Left kidney (tissue), 2 donors: ENCODE measurements around the gene FAM222A. TPM values are rescaled to one million over a fixed set of nuclear protein-coding genes. Genes with fewer than 3 reads are reported as not detected.
"Not testable (repeated sequence)": the region's sequence is repeated elsewhere in the genome, so short reads cannot be mapped to it uniquely, and the experiment has no call there.

Experiments
- DNase-seq: peaks from one replicate; pipeline ENCODE4 v3.0.0-alpha.2; 2013
- polyA plus RNA-seq: library from polyadenylated mRNA; unstranded; fragments of 120-200 nt; gene quantifications from one replicate; pipeline ENCODE4 v1.2.1, GENCODE V29; 2013; ENCODE audit not compliant: insufficient read length

FAM222A gene
- polyA plus RNA-seq, 1 donor: 6.5 TPM

DNA sequence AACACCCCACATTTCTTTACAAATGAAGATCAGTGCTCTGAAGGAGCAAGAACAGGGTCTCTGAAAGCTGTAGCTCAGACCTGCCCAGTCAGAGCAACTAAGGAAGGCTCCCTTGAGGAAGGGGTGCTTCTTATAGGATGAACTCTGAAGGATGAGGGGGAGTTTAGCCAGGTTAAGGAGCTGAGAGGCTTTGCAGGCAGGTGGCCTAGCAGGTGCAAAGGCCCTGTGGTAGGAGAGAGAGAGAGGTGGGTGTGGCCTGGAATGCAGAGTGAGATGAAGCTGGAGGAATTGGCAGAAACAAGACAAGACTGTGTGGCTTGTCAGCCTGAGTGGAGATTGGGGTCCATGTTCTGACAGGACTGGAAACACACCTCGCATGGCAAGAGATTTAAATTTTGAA, 20.5 kb upstream of the FAM222A start:
- DNase-seq: no peak

DNA sequence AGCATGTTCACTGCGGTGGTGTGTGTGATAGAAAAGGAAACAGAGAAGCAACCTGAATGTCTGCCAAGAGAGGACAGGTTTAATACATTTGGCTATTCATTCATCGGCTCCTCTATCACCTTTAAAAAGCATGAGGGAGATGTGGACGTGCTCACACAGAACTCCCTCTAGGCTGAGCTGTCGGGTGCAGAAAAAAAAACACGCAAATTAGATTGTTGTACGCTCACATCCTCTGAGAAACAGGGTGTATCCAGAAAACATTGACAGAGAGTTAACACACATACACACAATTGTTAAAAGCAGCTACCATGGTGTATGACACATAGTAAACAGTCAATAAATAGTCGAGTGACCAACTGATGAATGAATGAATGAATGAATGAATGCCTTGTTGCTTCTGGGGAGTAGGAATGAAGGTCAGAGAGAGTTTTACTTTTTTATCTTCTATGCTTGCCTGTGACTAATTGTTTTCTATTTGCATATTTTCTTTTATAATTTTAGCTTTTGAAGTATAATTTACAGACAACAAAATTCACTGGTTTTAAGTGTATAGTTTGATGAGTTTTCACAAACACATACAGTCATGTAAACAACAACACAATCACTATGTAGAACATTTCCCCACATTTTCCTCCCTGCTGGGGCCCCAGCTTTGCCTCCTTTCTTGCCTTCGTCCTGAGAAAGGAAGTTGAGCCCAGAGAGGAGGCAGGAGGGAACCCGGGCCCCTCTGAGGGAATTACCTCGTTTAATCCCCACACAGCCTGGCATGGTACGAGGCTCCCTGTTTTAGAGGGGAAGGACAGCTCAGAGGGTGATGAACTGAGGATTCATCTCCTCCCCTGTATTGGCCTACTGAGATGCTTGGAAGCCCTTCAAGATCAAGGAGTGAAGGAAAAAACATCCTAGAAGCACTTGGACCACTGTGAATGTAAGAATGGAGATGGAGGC, 19.7 kb upstream of the FAM222A start:
- no peak for DNase-seq

DNA sequence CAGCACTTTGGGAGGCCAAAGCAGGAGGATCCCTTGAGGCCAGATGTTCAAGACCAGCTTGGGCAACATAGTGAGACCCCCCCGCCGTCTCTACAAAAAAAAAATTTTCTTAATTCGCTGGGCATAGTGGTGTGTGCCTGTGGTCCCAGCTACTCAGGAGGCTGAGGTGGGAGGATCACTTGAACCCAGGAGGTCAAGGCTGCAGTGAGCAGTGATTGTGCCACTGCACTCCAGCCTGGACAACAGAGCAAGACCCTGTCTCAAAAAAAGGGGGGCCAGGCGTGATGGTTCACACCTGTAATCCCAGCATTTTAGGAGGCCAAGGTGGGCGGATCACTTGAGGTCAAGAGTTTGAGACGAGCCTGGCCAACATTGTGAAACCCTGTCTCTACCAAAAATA, 19.0 kb upstream of the FAM222A start:
- DNase-seq: not testable (repeated sequence)

DNA sequence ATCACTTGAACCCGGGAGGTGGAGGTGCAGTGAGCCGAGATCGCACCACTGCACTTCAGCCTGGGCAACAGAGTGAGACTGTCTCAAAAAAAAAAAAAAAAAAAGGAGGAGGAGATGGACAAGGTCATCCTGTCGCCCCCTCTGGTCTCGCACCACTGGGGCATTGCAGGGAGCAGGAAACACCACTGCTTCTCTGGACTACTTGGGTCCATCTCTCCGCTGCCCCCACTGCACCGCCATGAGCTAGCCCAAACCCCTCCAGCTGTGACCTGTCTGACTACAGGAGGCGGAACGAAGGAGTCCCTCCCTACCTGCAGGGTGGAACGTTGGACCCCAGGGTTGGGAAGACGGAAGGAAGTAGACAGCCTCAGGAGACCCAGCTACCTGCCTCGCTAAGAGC, 18.2 kb upstream of the FAM222A start:
- no peak for DNase-seq

DNA sequence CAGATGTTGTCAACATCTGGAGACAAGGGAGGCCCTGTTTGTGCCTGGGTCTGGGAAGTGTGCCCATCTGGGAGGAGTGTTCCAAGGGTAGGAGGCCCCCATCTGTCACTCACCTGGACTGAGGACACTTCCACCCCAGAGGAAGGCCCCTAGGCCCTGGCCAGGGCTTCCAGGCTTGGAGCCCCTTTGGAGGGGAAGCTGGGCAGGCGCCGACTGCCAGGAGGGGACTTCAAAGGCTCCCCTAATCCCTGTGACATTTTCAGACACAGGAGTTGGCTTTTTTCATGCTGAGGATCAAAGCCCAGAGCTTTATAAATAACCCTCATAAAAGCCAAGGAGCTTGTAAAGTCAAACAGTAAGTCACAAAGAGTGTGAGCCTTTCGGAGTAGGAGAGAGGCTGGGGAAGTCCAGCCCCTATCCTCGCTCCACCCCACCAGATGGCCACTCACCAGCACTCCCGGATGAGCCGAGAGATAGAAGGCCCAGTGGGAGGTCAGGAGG, 17.6 kb upstream of the FAM222A start:
- peak; percentile 72 for DNase-seq

DNA sequence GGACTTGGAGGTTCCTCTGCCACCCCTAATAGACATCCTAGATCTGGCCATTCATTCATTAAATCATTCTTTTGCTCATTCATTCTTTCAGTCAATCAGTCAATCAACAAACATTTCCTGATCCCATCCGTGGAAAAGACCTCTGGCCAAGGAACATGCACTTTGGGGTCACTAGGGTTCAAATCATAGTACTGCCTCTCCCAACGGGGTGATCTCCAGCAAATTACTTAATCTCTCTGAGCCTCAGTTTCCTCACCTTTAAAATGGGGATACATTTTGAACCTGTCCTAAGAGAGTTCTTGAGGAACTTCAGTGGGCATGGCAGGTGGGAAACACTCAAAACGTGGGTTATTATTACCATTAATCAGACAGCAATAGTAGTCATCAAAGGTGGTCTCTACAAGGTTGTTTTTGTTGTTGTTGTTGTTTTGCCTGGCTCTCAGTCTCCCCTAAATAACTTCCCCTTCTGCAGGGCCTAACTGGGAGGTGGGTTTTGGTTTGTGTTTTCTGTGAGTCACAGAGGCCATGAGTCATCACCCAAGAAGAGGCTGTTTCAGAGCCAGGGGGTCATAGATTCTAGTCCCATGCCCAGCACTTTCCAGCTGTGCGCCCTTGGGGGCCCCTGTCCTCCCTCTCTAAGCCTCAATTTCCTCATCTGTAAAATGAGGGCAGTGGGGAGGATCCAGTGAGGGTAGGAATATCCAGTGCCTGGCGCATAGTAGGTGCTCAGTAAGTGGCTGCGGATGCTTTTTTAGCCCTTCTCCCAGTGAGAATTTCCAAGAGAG, 16.9 kb upstream of the FAM222A start:
- DNase-seq: no peak

DNA sequence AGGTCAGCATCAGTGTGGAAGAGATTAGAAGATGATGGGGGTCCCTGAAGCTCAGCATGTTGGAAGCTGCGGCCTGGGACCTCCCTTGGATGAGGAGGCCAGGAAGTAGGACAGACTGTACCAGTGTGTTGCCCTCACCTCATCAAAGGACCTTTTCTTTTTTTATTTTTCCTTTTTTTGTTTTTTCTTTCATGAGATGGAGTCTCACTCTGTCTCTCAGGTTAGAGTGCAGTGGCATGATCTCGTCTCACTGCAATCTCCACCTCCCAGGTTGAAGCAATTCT, 16.4 kb upstream of the FAM222A start:
- DNase-seq: no peak

DNA sequence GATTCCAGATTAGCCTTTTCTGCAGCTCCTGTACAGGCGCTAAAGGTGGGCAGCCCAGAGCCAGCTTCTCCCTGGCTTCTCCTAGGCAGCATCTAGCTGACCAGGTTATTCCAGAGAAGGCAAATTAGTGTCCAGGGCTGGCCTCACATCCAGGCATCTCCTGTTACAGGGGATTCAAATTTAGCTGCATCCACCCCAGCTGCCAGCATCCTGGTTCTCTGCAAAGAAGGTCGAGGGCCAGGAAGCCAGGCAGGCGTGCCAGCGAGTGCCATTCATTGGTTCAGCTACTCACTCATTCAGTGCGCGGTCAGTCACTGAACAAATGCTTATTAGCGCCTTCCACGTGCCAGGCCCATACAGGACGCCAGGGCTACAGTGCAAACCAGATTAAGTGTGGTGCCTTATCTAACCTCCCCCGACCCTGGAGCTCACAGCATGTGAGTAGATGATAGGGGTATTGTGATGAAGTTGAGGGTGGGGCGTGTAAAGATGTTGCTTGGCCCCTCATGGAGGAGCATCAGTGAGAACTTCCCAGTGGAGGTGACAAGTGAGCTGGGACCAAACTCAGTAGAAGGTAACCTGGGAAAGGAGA, 15.7 kb upstream of the FAM222A start:
- DNase-seq: no peak

DNA sequence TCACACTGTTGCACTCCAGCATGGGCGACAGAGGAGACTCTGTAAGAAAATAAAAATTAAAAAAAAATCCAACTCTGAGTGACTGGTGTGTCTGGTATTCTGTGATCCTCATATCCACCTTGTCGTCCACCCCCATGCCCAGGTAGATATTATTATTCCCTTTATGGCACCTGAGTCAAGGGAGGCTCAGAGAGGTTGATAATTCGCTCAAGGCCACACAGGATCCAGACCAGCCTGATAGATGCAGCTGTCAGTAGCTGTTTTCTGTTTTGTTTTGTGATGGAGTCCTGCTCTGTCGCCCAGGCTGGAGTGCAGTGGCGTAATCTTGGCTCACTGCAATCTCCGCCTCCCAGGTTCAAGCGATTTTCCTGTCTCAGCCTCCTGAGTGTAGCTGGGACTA, 14.8 kb upstream of the FAM222A start:
- DNase-seq: no peak

DNA sequence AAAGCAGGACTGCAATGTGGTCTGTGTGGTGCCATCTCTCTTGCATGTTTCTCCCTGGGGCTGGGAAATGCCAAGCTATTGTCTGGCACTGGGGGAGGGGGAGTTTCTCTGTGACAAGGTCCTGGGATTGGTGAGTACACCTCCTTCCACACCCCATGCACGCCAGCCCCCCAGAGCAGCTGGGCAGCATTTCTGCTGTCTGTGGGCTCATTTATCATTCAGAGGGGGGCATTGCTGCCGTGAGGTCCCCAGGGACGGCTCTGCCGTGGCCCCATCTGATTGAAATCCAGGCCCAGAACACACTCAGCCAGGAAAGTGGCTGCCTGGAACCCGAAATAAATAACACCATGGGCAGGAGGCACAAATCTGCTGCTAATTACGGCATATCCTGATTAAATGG, 12.6 kb upstream of the FAM222A start:
- no peak for DNase-seq

DNA sequence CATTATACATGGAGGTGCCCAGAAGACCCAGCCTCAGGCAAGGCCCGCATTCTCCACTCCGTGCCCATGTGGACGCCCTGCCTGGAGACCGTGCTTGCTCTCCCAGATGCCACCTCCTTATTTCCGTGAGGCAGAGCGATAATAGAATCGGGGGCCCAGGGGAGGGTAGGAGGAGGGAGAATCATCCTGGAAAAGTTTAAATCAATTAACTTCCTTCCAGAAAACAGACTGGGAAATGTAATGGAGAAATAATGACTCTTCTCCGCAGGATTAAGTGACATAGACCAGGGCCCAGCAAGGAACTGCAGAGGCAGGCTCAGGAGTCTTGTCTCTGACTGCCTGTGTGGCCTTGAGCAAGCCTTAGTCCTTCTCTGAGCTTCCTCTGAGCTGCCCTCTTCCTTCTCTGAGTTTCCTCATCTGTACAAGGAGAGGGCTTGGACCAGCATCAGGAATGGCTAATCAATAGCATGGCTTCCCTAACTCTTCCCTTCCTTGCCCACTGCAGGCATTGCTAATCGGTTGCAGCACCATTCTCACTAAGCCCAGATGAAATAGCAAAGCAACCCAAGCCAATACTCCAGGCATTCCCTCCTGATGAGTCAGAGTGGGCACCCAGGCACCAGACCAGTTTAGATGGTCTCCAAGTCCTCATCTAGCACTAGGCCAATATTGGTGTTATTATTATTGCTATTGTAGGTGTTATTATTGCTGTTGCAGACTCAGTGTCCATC, 11.3 kb upstream of the FAM222A start:
- no peak for DNase-seq

DNA sequence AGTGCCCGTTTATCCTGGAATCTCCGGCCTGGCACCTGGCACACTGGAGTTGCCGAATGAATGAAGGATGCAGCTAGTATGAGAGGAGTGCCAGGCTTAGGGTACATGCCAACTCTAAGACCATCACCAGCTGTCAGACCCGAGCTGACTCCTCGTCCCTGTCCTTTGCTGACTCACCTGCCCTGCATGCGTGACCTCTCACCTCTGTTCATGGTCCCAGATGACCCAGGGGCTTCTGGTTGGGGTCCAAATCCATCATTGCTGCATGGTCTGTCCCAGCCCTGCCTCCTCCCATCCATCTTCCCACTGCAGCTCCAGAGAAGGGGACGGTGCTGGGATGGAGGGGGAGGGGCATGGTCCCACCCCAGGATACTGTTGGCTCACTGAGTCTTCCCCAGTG, 9.9 kb upstream of the FAM222A start:
- DNase-seq: no peak

DNA sequence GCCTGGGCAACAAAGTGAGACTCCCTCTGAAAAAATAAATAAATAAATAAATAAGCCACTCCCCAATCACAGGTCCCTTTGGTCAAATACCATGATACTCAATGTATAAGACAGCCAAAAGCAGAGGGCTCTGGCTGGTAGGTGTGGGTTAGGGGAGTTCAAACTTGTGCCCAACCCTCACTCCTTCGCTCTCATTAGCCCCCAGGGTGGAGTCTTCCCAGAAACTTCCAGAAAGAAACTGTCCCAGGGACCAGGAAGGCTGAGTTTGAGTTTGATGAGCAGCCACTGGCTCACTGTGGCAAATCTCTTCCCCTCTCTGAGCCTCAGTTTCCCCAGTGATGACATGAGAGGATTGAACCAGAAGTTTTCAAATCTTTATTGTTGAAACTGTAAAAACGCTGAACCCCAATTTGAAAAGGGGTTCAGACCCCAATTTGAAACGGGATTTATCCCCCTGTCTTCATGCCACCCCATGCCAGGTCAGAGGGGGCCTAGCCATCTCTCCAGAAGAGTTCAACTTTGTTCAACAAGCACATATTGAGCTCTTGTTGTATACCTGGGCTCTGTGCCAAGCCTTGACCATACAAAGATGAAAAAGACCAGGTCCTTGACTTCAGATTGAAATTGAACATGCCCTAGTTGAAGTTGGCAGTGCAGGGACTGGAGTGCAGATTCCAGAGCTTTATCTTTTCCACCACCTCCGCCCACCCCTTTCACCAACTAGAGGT, 9.1 kb upstream of the FAM222A start:
- DNase-seq: no peak

DNA sequence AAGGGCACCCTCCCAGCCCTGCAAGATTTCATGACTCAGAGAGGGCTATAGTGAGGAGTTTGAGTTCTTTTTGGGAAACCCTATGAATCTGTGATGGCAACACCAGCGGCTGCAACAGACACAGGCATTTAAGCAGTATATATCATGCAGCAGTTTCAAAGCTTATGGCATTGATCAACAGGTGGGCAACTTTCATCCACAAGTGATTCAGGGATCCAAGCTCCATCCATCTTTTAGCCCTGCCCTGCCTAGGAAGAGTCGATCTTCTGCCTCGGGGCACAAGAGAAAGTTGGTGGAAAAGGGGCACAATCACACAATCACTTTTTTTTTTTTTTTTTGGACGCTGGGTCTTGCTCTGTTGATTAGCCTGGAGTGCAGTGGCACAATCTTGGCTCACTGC, 8.3 kb upstream of the FAM222A start:
- no peak for DNase-seq

DNA sequence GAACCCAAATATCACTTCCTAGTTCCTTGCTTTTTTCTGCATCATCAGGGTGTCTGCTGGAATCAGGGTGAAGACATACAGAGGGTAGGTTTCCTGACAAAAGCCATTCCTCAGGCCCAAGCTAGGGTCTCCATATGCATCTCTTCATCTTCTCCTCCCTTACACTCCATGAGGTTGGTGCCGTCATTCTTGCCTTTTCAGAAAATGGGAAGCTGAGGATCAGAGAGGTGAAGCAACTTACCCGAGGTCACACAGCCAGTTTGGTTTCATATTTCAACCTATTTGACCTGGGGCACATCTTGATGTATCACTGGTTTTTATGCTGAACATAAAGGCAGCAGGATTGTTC, 7.3 kb upstream of the FAM222A start:
- no peak for DNase-seq

DNA sequence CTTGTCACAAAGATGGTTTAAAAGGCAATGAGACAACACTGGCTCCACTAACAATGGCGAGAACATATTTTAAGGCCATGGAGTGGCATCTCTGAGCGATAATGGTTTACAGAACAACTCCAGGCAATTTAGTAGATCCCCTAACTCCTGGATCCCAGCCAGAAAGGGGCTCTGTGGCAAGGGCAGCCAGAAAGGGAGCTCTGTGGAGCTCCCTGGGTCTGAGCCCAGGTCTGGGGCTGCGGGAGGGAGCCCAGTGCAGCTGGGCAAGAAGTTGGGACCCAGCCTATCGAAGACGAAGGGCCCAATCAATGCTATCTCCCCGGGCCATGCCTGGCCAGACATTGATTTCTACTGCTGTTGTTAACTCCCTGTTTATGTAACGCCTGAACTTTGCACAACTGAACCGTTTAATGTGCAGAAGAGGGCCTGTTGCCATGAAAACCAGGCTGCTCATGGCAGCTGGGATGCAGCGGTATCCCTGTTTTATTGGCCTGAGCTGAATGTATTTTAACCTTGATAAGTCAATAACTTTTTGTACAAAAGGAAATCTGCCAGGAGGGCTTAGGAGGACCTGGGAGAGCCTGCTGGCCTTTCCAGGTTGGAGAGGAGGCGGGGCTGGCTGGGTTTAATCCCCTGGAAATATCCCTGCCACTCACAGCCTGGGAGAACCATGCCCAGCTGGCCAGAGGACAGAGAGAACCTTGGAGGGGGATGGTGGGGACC, 6.7 kb upstream of the FAM222A start:
- no peak for DNase-seq

DNA sequence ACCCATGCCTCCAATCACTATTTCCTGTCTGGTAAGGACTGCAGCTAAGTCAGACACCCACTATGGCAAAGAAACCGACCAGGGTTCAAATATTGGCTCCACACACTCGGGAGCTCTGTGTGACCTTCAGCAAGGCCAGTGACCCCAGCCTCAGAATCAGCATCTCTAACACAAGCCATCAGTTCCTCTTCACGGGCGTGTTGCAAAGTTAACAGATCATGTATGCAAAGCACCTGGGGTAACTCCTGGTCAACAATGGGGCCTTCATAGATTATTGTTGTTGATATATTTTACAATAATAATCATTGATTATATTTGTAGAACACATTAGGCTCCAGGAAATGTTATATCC, 6.2 kb upstream of the FAM222A start:
- DNase-seq: no peak

DNA sequence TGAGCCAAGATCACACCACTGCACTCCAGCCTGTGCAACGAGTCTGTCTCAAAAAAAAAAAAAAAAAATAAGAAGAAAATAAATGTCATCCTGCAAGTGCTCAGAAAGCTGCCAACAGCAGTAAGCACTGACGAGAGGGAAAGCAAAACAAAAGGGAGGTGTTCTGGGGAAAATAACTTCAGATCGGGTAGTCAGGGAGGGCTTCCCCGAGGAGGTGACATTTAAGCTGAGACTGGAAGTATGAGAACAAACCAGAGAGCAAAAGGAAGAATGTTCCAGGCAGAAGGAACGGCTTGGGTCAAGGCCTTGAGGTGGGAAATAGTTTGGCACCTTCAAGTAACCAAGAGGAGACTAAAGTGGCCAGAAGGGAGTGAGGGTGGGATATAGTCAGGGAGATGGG, 4.7 kb upstream of the FAM222A start:
- no peak for DNase-seq

DNA sequence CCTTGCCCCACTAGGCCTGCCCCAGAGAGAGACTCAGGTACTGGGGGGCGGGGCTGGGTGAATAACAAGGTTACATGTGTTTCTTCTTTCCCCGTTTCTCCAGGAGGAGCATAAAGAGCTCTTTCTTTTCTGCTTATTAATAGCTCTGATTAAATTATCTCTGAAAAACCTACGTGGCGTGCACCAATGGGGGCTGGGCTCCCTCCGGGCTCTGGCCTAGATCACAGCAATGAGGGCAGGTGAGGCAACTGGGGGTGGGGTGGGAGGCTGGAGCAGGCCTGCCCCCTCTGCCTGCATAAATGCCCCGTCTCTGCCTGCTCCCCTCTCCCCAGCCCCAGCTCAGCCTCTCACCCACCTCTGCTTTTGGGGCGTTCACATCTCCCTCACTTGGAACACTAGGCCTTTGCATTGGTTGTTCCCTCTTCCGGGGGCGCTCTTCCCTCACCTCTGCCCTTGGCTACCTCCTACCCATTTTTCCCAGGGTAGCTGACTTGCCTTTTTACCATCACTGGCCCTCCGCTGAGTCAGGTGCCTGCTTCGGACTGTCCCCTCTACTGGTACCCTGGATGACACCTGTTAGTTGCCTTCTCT, 4.1 kb upstream of the FAM222A start:
- DNase-seq: no peak

DNA sequence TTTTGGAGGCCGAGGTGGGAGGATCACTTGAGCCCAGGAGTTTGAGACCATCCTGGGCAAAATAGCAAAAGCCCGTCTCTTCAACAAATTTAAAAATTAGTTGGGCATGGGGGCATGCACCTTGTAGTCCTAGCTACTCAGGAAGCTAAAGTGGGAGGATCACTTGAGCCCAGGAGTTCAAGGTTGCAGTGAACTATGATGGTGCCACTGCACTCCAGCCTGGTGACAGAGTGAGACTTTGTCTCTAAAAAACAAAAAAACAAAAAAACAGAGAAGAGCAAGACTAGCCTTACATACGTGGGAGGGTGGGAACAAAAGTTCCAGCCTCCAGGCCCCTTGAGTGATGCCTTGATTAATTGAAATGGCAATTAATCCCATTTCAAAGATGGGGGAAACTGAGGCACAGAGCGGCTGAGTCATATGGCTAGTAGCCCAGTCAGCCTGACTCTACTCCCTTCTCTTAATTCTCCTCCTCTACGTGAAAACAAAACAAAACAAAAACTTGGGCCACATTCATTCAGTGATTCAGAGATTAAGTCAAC, 3.3 kb upstream of the FAM222A start:
- DNase-seq: no peak
